Left ventricle myocardium inferior (tissue), 1 donor: ENCODE results near the gene PGLYRP4. TPM values are rescaled to one million over a fixed set of nuclear protein-coding genes. Genes with fewer than 3 reads are reported as not detected.

ENCODE experiments used
- DNase-seq: peaks from one replicate; pipeline ENCODE4 v3.0.0-alpha.2; 2020
- H3K27ac ChIP-seq: fragments of 200-600 bp; replicated peaks from 2 replicates; pipeline ENCODE4 v1.8.0; 2021
- H3K27me3 ChIP-seq: fragments of 200-600 bp; 2 replicates; pipeline ENCODE4 v1.8.0; 2021; ENCODE audit warnings: low read depth
- H3K36me3 ChIP-seq: fragments of 200-600 bp; 2 replicates; pipeline ENCODE4 v1.8.0; 2021
- H3K4me1 ChIP-seq: fragments of 200-600 bp; 2 replicates; pipeline ENCODE4 v1.8.0; 2021
- H3K4me3 ChIP-seq: fragments of 200-600 bp; 2 replicates; pipeline ENCODE4 v1.8.0; 2021; ENCODE audit warnings: mild to moderate bottlenecking, moderate library complexity
- H3K9me3 ChIP-seq: fragments of 200-600 bp; replicated peaks from 2 replicates; pipeline ENCODE4 v1.8.0; 2021
- intact Hi-C: fragments of 100-400 bp; cut with micrococcal nuclease; formaldehyde crosslinking; loops from one replicate; pipeline ENCODE4 v1.11.0; 2022
- total RNA-seq: library from RNA; stranded (reverse); fragmentation: NEBNext Ultra II Directional; extraction: Animal tissue kit (Norgen Biotek cat#: 25700); gene quantifications from one replicate; pipeline ENCODE4 v1.2.1, GENCODE V29; 2021
- TF ChIP-seq, protein P1 (sequence below): fragments of 200-600 bp; IDR thresholded peaks from 2 replicates; pipeline ENCODE4 v1.8.0; 2021; ENCODE audit warnings: antibody characterized with exemption, mild to moderate bottlenecking, borderline replicate concordance
- donor health status: DM: no; HTN: yes; CAD: no; lungs with severe emphysema.

Gene PGLYRP4
- total RNA-seq, 1 donor from 2014 or later: not detected

DNA sequence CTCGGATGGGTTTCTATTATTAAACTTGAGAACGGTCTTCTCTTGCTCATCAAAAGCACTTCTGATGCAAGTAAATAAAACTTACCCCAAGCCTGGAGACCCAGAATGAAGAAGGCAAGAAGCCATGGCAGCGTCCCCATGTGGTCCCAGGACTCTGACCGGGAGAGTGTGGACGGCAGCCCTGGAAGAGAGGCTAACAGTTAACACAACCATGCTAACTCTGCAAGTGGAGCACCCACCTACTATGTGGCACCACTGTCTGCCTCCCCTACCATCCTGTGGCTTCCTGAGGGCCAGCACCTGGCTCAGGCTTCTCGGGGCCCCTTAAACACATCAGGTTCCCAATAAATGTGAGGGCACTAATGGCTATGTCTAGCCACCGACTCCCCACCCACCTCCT lies 38.1 kb downstream of the PGLYRP4 start:
- TF ChIP-seq, protein P1, sequence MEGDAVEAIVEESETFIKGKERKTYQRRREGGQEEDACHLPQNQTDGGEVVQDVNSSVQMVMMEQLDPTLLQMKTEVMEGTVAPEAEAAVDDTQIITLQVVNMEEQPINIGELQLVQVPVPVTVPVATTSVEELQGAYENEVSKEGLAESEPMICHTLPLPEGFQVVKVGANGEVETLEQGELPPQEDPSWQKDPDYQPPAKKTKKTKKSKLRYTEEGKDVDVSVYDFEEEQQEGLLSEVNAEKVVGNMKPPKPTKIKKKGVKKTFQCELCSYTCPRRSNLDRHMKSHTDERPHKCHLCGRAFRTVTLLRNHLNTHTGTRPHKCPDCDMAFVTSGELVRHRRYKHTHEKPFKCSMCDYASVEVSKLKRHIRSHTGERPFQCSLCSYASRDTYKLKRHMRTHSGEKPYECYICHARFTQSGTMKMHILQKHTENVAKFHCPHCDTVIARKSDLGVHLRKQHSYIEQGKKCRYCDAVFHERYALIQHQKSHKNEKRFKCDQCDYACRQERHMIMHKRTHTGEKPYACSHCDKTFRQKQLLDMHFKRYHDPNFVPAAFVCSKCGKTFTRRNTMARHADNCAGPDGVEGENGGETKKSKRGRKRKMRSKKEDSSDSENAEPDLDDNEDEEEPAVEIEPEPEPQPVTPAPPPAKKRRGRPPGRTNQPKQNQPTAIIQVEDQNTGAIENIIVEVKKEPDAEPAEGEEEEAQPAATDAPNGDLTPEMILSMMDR: no peak
- Histone ChIP-seq H3K4me3 (no peak overlapping the region), H3K27me3 (peaks cover 47% of the 10 kb centered on the region), H3K36me3 (no peaks in the 10 kb centered on the region), H3K4me1 (no peaks in the 10 kb centered on the region), H3K27ac (no peak overlapping the region), H3K9me3 (peaks cover 11% of the 10 kb centered on the region)
- intact Hi-C loops: no loop called here
- no peak for DNase-seq

DNA sequence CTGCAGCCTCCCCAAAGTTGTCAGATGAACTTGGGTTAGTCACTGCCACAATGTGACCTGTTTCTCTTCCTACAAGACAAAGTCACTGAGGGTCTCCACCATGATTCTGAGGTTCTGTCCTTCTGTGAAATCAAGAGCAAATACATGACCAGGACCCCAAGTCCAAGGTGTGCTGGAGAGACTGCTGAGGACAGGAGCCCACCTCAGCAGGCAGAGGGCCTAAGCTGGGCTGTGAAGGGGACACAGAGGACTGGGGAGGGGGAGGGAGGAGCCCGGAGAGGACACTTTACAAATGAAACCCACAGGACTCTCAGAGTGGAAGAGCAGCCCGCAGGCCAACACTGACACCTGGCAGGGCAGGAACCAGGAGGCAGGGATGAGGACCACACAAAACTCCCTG lies 39.2 kb downstream of the PGLYRP4 start:
- intact Hi-C loops: no loop called here

DNA sequence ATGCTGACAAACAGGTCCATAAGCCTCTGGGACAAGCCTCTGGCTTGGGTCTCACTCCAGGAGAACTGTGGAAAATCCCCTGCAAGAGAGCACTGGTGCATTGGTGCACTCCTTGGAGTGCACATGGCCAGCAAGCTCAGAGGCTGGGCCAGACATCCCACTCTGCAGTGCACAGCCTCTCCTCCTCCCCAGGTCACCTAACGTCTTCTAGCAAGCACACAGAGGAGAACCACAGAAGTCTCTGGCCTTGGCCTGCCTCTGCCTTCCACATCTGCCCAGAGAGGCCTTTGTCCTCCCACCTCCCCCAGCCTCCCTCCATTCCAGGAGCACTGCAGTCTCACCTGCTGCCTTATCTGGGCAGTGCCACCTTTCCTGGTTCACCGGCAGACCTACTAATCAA lies 40.1 kb downstream of the PGLYRP4 start:
- Histone ChIP-seq H3K4me1 (no peaks in the 10 kb centered on the region), H3K4me3 (no peak overlapping the region), H3K9me3 (no peaks in the 10 kb centered on the region), H3K27ac (no peak overlapping the region), H3K36me3 (no peaks in the 10 kb centered on the region), H3K27me3 (peaks cover 54% of the 10 kb centered on the region)
- TF ChIP-seq, protein P1: no peak
- intact Hi-C loops: no loop called here
- no peak for DNase-seq

More for the DNA sequence above, 39.2 kb downstream of the PGLYRP4 start:
- TF ChIP-seq, protein P1: no peak
- Histone ChIP-seq H3K27ac (no peak overlapping the region), H3K27me3 (peaks cover 47% of the 10 kb centered on the region), H3K9me3 (peaks cover 5% of the 10 kb centered on the region), H3K36me3 (no peaks in the 10 kb centered on the region), H3K4me3 (no peak overlapping the region), H3K4me1 (no peaks in the 10 kb centered on the region)
- DNase-seq: no peak

DNA sequence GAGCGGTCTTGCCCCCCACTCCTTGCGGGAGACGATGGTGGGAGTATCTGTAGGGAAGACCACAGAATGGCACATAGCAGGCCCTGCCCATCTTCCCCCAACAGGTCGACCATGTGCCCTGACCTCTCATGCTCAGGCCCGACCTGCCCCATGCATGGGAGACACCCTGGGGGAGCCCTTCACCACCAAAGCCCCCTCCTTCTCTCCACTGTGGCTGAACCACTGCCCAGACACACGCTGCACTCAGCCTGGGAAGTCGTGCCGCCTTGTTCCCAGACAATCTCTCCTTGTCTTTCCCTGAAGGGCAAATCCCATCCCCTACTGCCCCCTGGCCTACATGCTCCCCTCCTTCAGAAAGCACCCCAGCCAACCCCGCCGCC lies 41.4 kb downstream of the PGLYRP4 start:
- intact Hi-C loops: no loop called here
- H3K9me3 ChIP-seq: no peaks in the 10 kb centered on the region
- peaks cover 46% of the 10 kb centered on the region for H3K27me3 ChIP-seq
- H3K4me1 ChIP-seq: no peaks in the 10 kb centered on the region
- TF ChIP-seq, protein P1: no peak
- H3K4me3 ChIP-seq: no peak overlapping the region
- DNase-seq: no peak
- no peak overlapping the region for H3K27ac ChIP-seq
- H3K36me3 ChIP-seq: no peaks in the 10 kb centered on the region

- no peak overlapping the region for H3K4me3 ChIP-seq
- intact Hi-C loops: no loop called here
- H3K36me3 ChIP-seq: no peaks in the 10 kb centered on the region
- no peaks in the 10 kb centered on the region for H3K9me3 ChIP-seq
- no peak for DNase-seq
- no peak overlapping the region for H3K27ac ChIP-seq
- H3K27me3 ChIP-seq: peaks cover 46% of the 10 kb centered on the region
- TF ChIP-seq, protein P1: no peak
- no peaks in the 10 kb centered on the region for H3K4me1 ChIP-seq
Measured at GRCh38 chr1:153306303-153307220, 42.1 kb downstream of the PGLYRP4 start.
